ENCODE measurements around the gene PSMD8. TPM values are rescaled to one million over a fixed set of nuclear protein-coding genes. Genes with fewer than 3 reads are reported as not detected.
"Not testable (repeated sequence)": the region's sequence is repeated elsewhere in the genome, so short reads cannot be mapped to it uniquely, and the experiment has no call there.

Gene PSMD8
- total and polyA plus RNA-seq, 8 donors: 116 to 173 (median 128) TPM

DNA sequence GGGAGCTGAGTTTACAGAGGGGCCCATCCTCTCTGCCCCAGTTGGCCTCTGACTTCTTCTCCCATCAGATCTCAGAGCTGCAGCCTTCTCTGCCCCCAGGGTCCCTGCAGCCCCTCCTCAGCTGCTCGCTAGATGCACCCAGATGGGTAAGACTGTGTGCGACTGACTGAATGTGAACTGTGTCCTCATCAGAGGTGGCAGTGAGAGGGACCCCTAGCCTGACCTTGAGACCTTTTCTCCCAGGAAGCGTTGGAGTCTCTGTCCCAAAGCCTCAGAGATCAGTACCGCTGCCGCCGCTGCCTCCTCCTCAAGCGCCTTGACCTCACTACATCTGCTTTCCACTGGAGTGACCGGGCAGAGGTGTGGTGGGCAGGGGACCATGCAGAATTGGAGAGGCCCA lies 30.9 kb downstream of the PSMD8 start:
- peaks cover 0 to 13% of the 10 kb centered on the region in 2 donors for H3K4me1 ChIP-seq
- no peak overlapping the region for H3K27ac ChIP-seq
- no peaks in the 10 kb centered on the region for H3K9me3 ChIP-seq
- DNase-seq (no peak), ATAC-seq (no peak)
- TF ChIP-seq, protein P1, sequence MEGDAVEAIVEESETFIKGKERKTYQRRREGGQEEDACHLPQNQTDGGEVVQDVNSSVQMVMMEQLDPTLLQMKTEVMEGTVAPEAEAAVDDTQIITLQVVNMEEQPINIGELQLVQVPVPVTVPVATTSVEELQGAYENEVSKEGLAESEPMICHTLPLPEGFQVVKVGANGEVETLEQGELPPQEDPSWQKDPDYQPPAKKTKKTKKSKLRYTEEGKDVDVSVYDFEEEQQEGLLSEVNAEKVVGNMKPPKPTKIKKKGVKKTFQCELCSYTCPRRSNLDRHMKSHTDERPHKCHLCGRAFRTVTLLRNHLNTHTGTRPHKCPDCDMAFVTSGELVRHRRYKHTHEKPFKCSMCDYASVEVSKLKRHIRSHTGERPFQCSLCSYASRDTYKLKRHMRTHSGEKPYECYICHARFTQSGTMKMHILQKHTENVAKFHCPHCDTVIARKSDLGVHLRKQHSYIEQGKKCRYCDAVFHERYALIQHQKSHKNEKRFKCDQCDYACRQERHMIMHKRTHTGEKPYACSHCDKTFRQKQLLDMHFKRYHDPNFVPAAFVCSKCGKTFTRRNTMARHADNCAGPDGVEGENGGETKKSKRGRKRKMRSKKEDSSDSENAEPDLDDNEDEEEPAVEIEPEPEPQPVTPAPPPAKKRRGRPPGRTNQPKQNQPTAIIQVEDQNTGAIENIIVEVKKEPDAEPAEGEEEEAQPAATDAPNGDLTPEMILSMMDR (IDR thresholded peaks at IDR 0.05): no peak
- peaks cover 0 to 53% of the 10 kb centered on the region in 2 donors for H3K36me3 ChIP-seq
- H3K4me3 ChIP-seq: no peak overlapping the region
- intact Hi-C loops (cut with DNase I): loop anchor here in 1 of 2 donors (10.0 kb wide), 1 partner anchor 210 kb away; the partner anchor contains the start of genes EIF3K and MAP4K1
- H3K27me3 ChIP-seq: peaks cover 0 to 7% of the 10 kb centered on the region in 2 donors

DNA sequence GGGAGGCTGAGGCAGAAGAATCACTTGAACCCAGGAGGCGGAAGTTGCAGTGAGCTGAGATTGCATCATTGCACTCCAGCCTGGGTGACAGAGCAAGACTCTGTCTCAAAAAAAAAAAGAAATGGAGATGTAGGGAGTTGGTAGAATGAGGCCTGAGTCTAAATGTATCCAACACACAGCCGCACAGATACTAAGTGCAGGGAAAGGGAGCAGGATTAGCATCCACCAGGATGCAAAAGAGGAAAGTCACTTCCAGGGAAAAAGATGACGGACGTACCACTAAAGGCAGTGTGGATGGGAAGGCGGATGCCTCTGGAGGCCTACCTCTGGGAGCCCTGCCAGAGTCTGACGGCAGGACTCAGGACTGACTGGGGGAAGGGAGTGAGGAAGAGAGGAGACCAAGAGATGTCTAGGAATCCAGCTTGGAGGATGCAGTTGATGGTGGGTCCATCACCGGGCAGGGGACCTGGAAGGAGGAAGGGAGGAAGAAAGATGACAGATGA lies 35.3 kb downstream of the PSMD8 start:
- DNase-seq: peak in 1 of 4 donors; percentile 27
- intact Hi-C loops (cut with DNase I): loop anchor here in 1 of 2 donors (10.0 kb wide), 1 partner anchor 205 kb away; the partner anchor contains the start of genes EIF3K and MAP4K1
- H3K4me3 ChIP-seq: no peak overlapping the region

GRCh38 chr19:38410407-38410806 lies 36.0 kb downstream of the PSMD8 start:
- H3K4me3 ChIP-seq; H3K4me1 ChIP-seq; ATAC-seq; H3K27ac ChIP-seq; H3K9me3 ChIP-seq; intact Hi-C loops (cut with DNase I); H3K27me3 ChIP-seq: not testable (repeated sequence)
- peak in 1 of 4 donors; percentile 12 for DNase-seq
- peaks cover 0 to 92% of the 10 kb centered on the region in 2 donors for H3K36me3 ChIP-seq

More for the DNA sequence above, 35.3 kb downstream of the PSMD8 start:
- Histone ChIP-seq H3K27ac (peak overlapping the region in 1 of 2 donors; percentile 1), H3K36me3 (peaks cover 0 to 92% of the 10 kb centered on the region in 2 donors), H3K9me3 (no peaks in the 10 kb centered on the region), H3K4me1 (no peaks in the 10 kb centered on the region), H3K27me3 (no peaks in the 10 kb centered on the region)
- ATAC-seq: peak; percentile 15
- TF ChIP-seq, protein P1 (IDR thresholded peaks at IDR 0.05): no peak

DNA sequence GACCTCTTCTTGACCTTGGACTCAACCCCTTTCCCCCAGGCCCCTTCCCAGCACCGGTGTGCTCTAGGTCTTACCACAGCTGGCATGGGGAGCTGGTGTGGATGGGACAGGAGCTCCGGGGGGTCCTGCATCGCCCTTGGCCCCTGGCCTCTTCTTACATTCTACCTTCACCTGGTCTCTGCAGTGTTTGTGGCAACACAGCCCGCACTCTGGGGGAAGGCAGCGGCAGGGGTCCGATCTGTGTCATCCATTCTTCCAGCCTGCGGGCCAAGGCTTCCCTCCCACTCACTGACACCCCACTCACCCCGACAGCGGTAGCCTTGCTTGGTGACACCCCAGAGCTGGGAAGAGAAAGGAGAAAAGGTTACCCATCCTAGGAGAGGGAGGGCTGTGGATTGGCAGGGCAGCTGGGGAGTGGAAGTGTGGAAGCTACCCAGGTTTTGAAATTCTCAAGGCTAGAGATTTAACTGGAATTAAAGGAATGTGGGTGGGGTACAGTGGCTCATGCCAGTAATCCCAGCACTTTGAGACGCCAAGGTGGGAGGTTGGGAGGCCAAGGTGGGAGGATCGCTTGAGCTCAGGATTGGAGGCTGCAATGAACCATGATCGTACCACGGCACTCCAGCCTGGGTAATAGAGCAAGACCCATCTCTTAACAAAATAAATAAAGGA lies 36.8 kb downstream of the PSMD8 start:
- intact Hi-C loops (cut with DNase I): no loop called here
- TF ChIP-seq, protein P1 (IDR thresholded peaks at IDR 0.05): no peak
- H3K4me3 ChIP-seq: no peak overlapping the region
- peak in 1 of 4 donors; percentile 1 for DNase-seq
- no peak for ATAC-seq
- no peak overlapping the region for H3K27ac ChIP-seq
- no peaks in the 10 kb centered on the region for H3K9me3 ChIP-seq
- H3K27me3 ChIP-seq: no peaks in the 10 kb centered on the region
- H3K36me3 ChIP-seq: peaks cover 0 to 89% of the 10 kb centered on the region in 2 donors
- no peaks in the 10 kb centered on the region for H3K4me1 ChIP-seq

DNA sequence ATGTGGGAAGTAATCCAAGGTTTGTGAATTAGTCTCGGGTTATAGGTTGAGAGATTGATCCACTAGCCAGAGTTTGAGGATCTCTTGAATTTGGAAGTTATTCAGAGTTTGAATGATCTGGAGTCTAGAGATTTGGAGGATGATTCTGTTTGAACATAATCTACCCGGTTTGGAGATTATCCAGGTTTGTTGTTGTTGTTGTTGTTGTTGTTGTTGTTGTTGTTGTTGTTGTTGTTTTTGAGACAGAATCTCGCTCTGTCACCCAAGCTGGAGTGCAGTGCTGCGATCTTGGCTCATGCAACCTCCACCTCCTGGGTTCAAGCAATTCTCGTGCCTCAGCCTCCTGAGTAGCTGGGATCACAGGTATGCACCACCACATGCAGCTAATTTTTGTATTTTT lies 37.5 kb downstream of the PSMD8 start:
- ATAC-seq; H3K27ac ChIP-seq; H3K4me1 ChIP-seq; H3K4me3 ChIP-seq; H3K9me3 ChIP-seq; intact Hi-C loops (cut with DNase I); H3K27me3 ChIP-seq; DNase-seq: not testable (repeated sequence)
- H3K36me3 ChIP-seq: peaks cover 0 to 82% of the 10 kb centered on the region in 2 donors

GRCh38 chr19:38412491-38412890 lies 38.1 kb downstream of the PSMD8 start:
- Histone ChIP-seq H3K27ac (no peak overlapping the region), H3K9me3 (no peaks in the 10 kb centered on the region), H3K27me3 (no peaks in the 10 kb centered on the region), H3K4me3 (no peak overlapping the region), H3K36me3 (peaks cover 0 to 76% of the 10 kb centered on the region in 2 donors), H3K4me1 (peaks cover 2 to 7% of the 10 kb centered on the region in 2 donors)
- TF ChIP-seq, protein P1 (IDR thresholded peaks at IDR 0.05): no peak
- DNase-seq (no peak), ATAC-seq (no peak)
- intact Hi-C loops (cut with DNase I): no loop called here
